ENCODE data around the gene OR5H2.

The OR5H2 gene

DNA sequence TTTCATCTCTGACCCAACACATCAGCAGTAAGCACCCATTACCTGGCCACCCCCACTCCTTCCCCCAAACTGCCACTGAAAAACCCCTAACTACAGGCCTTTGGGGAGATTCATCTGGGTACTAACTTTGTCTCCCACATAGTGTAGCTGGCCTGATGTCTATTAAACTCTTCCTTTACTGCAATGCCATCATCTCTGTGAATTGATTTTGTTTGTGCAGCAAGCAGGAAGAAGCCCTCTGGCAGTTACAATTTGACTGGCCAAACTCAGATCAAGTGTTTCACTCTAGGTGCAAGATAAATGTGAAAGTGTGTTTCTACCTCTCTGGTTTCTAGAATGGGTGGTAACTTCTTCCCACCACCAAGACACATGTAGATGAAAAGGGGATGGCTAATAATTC lies 44.6 kb downstream of the OR5H2 start:
- no peaks in the 10 kb centered on the region for H3K79me1 ChIP-seq (ENCODE audit: low read depth, low read length)
- DNase-seq (ENCODE audit: low spot score), result no peak
- no peak overlapping the region for H3K23ac ChIP-seq (ENCODE audit: low read depth, low read length, poor library complexity)
- H3K4me1 ChIP-seq (ENCODE audit: control insufficient read depth in 2 of 2, insufficient read depth in 1 of 2, low read depth in 1 of 2, low read length in 2 of 2), result peaks cover 0 to 3% of the 10 kb centered on the region in 2 donors
- no peak overlapping the region for H3K18ac ChIP-seq (ENCODE audit: low read length)
- no peak overlapping the region for H3K14ac ChIP-seq (ENCODE audit: low read length)
- H3K36me3 ChIP-seq (replicated peaks in 1 of 2; ENCODE audit: control insufficient read depth in 2 of 2, insufficient read depth in 2 of 2, low read length in 2 of 2), result no peaks in the 10 kb centered on the region
- no peak overlapping the region for H2BK5ac ChIP-seq (ENCODE audit: low read length)
- no peak overlapping the region for H3K9ac ChIP-seq (ENCODE audit: low read depth, low read length, poor library complexity)
- H3K27ac ChIP-seq (replicated peaks; ENCODE audit: low read length), result no peak overlapping the region
- H3K4me2 ChIP-seq (ENCODE audit: insufficient read depth, low read length, poor library complexity, severe bottlenecking), result no peak overlapping the region
- H2BK15ac ChIP-seq (ENCODE audit: low read length), result no peak overlapping the region
- H3K9me3 ChIP-seq (replicated peaks in 1 of 2; ENCODE audit: control insufficient read depth in 2 of 2, insufficient read depth in 1 of 2, low read depth in 1 of 2, low read length in 2 of 2), result no peaks in the 10 kb centered on the region
- H2BK12ac ChIP-seq (ENCODE audit: low read length), result no peak overlapping the region
- H2BK120ac ChIP-seq (ENCODE audit: low read depth, low read length), result no peak overlapping the region
- no peak overlapping the region for H4K8ac ChIP-seq (ENCODE audit: low read depth, low read length)
- H2AK5ac ChIP-seq (ENCODE audit: low read depth, low read length), result no peak overlapping the region
- H4K91ac ChIP-seq (ENCODE audit: low read depth, low read length, poor library complexity), result no peak overlapping the region
- no peak overlapping the region for H3K4me3 ChIP-seq (ENCODE audit: low read length in 2 of 2)
- no peaks in the 10 kb centered on the region for H3K27me3 ChIP-seq (ENCODE audit: control insufficient read depth in 3 of 3, insufficient read depth in 3 of 3, low read depth in 1 of 3, low read length in 3 of 3)
- no peak overlapping the region for H3K4ac ChIP-seq (ENCODE audit: low read length)
- no peak overlapping the region for H2AFZ ChIP-seq (ENCODE audit: low read length)

DNA sequence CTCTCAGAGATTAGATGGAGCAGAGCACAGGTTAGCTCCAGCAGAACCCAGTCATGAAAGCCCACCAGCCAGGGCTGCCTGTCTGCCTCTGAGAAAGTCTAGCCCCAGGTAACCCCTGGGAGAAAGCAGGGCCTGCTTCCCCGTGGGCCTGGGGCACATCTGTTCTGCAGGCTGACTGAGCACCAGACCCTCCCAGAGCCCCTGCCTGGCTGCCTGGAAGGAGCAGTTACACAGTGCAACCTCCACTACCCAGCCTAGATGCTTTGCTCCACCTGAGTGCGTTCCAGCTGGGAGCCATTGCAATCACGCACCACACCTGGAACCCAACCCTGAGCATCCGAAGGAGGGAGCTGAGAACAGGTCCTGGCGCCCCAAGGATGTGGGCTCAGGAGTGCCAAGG lies 46.6 kb downstream of the OR5H2 start:
- Histone ChIP-seq H3K27ac (replicated peaks; ENCODE audit: low read length) (no peak overlapping the region), H3K4me1 (ENCODE audit: control insufficient read depth in 2 of 2, insufficient read depth in 1 of 2, low read depth in 1 of 2, low read length in 2 of 2) (peaks cover 0 to 3% of the 10 kb centered on the region in 2 donors), H3K36me3 (replicated peaks in 1 of 2; ENCODE audit: control insufficient read depth in 2 of 2, insufficient read depth in 2 of 2, low read length in 2 of 2) (no peaks in the 10 kb centered on the region), H3K9me3 (replicated peaks in 1 of 2; ENCODE audit: control insufficient read depth in 2 of 2, insufficient read depth in 1 of 2, low read depth in 1 of 2, low read length in 2 of 2) (no peaks in the 10 kb centered on the region), H4K91ac (ENCODE audit: low read depth, low read length, poor library complexity) (no peak overlapping the region), H3K4me2 (ENCODE audit: insufficient read depth, low read length, poor library complexity, severe bottlenecking) (no peak overlapping the region), H3K4me3 (ENCODE audit: low read length in 2 of 2) (no peak overlapping the region), H3K23ac (ENCODE audit: low read depth, low read length, poor library complexity) (no peak overlapping the region), H2BK120ac (ENCODE audit: low read depth, low read length) (no peak overlapping the region), H2AFZ (ENCODE audit: low read length) (peak overlapping the region; percentile 85), H2AK5ac (ENCODE audit: low read depth, low read length) (no peak overlapping the region), H2BK5ac (ENCODE audit: low read length) (no peak overlapping the region), H3K27me3 (ENCODE audit: control insufficient read depth in 3 of 3, insufficient read depth in 3 of 3, low read depth in 1 of 3, low read length in 3 of 3) (no peaks in the 10 kb centered on the region), H2BK12ac (ENCODE audit: low read length) (no peak overlapping the region), H3K9ac (ENCODE audit: low read depth, low read length, poor library complexity) (no peak overlapping the region), H4K8ac (ENCODE audit: low read depth, low read length) (no peak overlapping the region), H3K14ac (ENCODE audit: low read length) (peak overlapping the region; percentile 0), H3K79me1 (ENCODE audit: low read depth, low read length) (no peaks in the 10 kb centered on the region), H3K18ac (ENCODE audit: low read length) (peak overlapping the region; percentile 73), H2BK15ac (ENCODE audit: low read length) (no peak overlapping the region), H3K4ac (ENCODE audit: low read length) (no peak overlapping the region)
- DNase-seq (ENCODE audit: low spot score), result no peak
- no CpG with 5 or more reads among the region's 5 CpGs for WGBS, 2 donors (ENCODE audit: extremely low coverage in 2 of 2, insufficient read length in 2 of 2, insufficient replicate concordance in 1 of 2)

DNA sequence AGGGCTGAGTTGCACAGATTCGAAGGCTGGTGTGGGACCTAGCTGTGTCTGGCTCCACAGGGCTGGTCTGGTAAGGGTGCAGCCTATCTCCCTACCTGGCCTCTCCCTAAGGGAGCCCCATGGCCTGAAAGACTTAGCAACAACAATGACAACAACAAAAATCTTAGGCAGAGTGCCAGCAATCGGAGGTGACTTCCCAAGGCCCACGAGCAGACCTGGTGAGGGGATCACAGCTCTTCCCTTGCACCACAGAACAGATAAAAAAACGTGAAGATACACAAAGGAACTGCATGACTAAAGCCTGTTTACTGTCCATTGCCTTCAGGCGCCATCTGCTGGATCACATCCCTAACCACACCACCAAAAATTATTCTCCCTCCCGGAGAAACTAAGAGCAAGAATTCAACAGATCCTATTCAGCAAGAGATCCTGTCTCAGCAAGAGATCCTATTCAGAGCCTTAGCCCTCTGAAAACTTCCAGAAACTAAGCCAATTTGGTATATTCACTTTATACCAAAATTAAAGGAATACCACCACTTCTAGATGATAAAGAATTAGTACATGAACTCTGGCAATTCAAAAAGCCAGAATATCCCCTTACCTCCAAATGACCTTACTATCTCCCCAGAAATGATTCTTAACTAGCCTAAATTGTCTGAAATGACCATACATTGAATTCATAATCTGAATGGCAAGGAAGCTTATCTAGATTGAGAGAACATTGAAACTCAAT lies 47.3 kb downstream of the OR5H2 start:
- Histone ChIP-seq H2BK12ac (ENCODE audit: low read length) (no peak overlapping the region), H4K91ac (ENCODE audit: low read depth, low read length, poor library complexity) (no peak overlapping the region), H3K4ac (ENCODE audit: low read length) (no peak overlapping the region), H3K18ac (ENCODE audit: low read length) (peak overlapping the region; percentile 73), H3K14ac (ENCODE audit: low read length) (no peak overlapping the region), H3K4me3 (ENCODE audit: low read length in 2 of 2) (no peak overlapping the region), H3K23ac (ENCODE audit: low read depth, low read length, poor library complexity) (no peak overlapping the region), H3K9me3 (replicated peaks in 1 of 2; ENCODE audit: control insufficient read depth in 2 of 2, insufficient read depth in 1 of 2, low read depth in 1 of 2, low read length in 2 of 2) (no peaks in the 10 kb centered on the region), H2BK15ac (ENCODE audit: low read length) (no peak overlapping the region), H3K79me1 (ENCODE audit: low read depth, low read length) (no peaks in the 10 kb centered on the region), H3K4me1 (ENCODE audit: control insufficient read depth in 2 of 2, insufficient read depth in 1 of 2, low read depth in 1 of 2, low read length in 2 of 2) (peaks cover 0 to 3% of the 10 kb centered on the region in 2 donors), H2AFZ (ENCODE audit: low read length) (peak overlapping the region; percentile 85), H2AK5ac (ENCODE audit: low read depth, low read length) (no peak overlapping the region), H3K4me2 (ENCODE audit: insufficient read depth, low read length, poor library complexity, severe bottlenecking) (no peak overlapping the region), H3K36me3 (replicated peaks in 1 of 2; ENCODE audit: control insufficient read depth in 2 of 2, insufficient read depth in 2 of 2, low read length in 2 of 2) (no peaks in the 10 kb centered on the region), H2BK5ac (ENCODE audit: low read length) (no peak overlapping the region), H4K8ac (ENCODE audit: low read depth, low read length) (no peak overlapping the region), H3K27ac (replicated peaks; ENCODE audit: low read length) (no peak overlapping the region), H3K9ac (ENCODE audit: low read depth, low read length, poor library complexity) (no peak overlapping the region), H3K27me3 (ENCODE audit: control insufficient read depth in 3 of 3, insufficient read depth in 3 of 3, low read depth in 1 of 3, low read length in 3 of 3) (no peaks in the 10 kb centered on the region), H2BK120ac (ENCODE audit: low read depth, low read length) (no peak overlapping the region)
- WGBS, 2 donors (ENCODE audit: extremely low coverage in 2 of 2, insufficient read length in 2 of 2, insufficient replicate concordance in 1 of 2), result no CpG with 5 or more reads among the region's 6 CpGs
- peak; percentile 63 for DNase-seq (ENCODE audit: low spot score)

DNA sequence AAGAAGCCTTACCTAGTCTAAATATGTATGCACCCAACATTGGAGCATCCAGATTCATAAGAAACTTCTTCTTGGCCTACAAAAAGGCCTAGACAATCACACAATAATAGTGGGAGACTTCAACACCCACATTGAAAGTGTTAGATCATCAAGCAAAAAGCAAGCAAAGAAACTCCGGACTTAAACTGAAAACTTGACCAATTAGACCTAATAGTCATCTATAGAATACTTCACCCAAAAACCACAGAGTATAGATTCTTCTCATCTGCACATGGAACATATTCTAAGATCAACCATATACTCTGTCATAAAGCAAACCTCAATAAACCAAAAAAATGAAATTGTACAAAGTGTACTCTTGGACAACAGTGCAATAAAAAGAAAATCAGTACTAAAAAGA lies 49.0 kb downstream of the OR5H2 start:
- H2AK5ac ChIP-seq (ENCODE audit: low read depth, low read length), result no peak overlapping the region
- H3K4me1 ChIP-seq (ENCODE audit: control insufficient read depth in 2 of 2, insufficient read depth in 1 of 2, low read depth in 1 of 2, low read length in 2 of 2), result peaks cover 0 to 3% of the 10 kb centered on the region in 2 donors
- no peak for DNase-seq (ENCODE audit: low spot score)
- H4K8ac ChIP-seq (ENCODE audit: low read depth, low read length), result no peak overlapping the region
- H3K14ac ChIP-seq (ENCODE audit: low read length), result no peak overlapping the region
- H2BK5ac ChIP-seq (ENCODE audit: low read length), result no peak overlapping the region
- no CpG with 5 or more reads among the region's 1 CpG for WGBS, 2 donors (ENCODE audit: extremely low coverage in 2 of 2, insufficient read length in 2 of 2, insufficient replicate concordance in 1 of 2)
- no peak overlapping the region for H2AFZ ChIP-seq (ENCODE audit: low read length)
- no peak overlapping the region for H2BK12ac ChIP-seq (ENCODE audit: low read length)
- H3K4me3 ChIP-seq (ENCODE audit: low read length in 2 of 2), result no peak overlapping the region
- no peak overlapping the region for H4K91ac ChIP-seq (ENCODE audit: low read depth, low read length, poor library complexity)
- H3K27ac ChIP-seq (replicated peaks; ENCODE audit: low read length), result no peak overlapping the region
- H3K27me3 ChIP-seq (ENCODE audit: control insufficient read depth in 3 of 3, insufficient read depth in 3 of 3, low read depth in 1 of 3, low read length in 3 of 3), result no peaks in the 10 kb centered on the region
- H2BK15ac ChIP-seq (ENCODE audit: low read length), result no peak overlapping the region
- no peak overlapping the region for H3K18ac ChIP-seq (ENCODE audit: low read length)
- no peak overlapping the region for H2BK120ac ChIP-seq (ENCODE audit: low read depth, low read length)
- no peak overlapping the region for H3K4ac ChIP-seq (ENCODE audit: low read length)
- H3K4me2 ChIP-seq (ENCODE audit: insufficient read depth, low read length, poor library complexity, severe bottlenecking), result no peak overlapping the region
- no peak overlapping the region for H3K9ac ChIP-seq (ENCODE audit: low read depth, low read length, poor library complexity)
- no peak overlapping the region for H3K23ac ChIP-seq (ENCODE audit: low read depth, low read length, poor library complexity)
- no peaks in the 10 kb centered on the region for H3K36me3 ChIP-seq (replicated peaks in 1 of 2; ENCODE audit: control insufficient read depth in 2 of 2, insufficient read depth in 2 of 2, low read length in 2 of 2)
- no peaks in the 10 kb centered on the region for H3K9me3 ChIP-seq (replicated peaks in 1 of 2; ENCODE audit: control insufficient read depth in 2 of 2, insufficient read depth in 1 of 2, low read depth in 1 of 2, low read length in 2 of 2)
- H3K79me1 ChIP-seq (ENCODE audit: low read depth, low read length), result no peaks in the 10 kb centered on the region

Data from neuronal stem cell (in vitro differentiated cells).